Heart left ventricle (tissue), 13 donors: ENCODE results near the gene HES5.

Experiments
- POLR2A ChIP-seq, 2 donors: fragments of 450-650 bp; IDR thresholded peaks; one replicate each; pipeline ENCODE4 v1.6.1; 2017; ENCODE audit warnings: antibody characterized with exemption in 2 of 2, mild to moderate bottlenecking in 2 of 2, moderate library complexity in 2 of 2
- TF ChIP-seq, protein P1 (sequence below), 12 donors: fragments of 200-600 bp; sonication (generic) in 4 of 12; IDR thresholded peaks; one replicate each; pipeline versions ENCODE4 v1.5.0 to v1.8.0; 2018 to 2022; ENCODE audit warnings: antibody characterized with exemption in 12 of 12, mild to moderate bottlenecking in 5 of 12
- donor health status: ischemic (EF 13 %, LVEDD 7.1; RV severe dilation, severe dysfunction).
- donor health status: DM: no; HTN: yes; CAD: no.
- donor health status: DM: no; HTN: no; CAD: no.
- donor health status: ischemic (EF 25% LVEDD 6.9; RV normal size, moderate dysfunction).
- donor health status: ischemic (EF 25% LVEDD 5.7; RV mildly dilated, moderate dysfunction).
- donor health status: ischemic (EF 35%, LVEDD 5.7; RV mildly dilated, moderate dysfunction).
- donor health status: nonischemic (EF 11% LVEDD 7.7; RV severe dilation, severe dysfunction).
- donor health status: DM: yes; HTN: yes; CAD: no.
- donor health status: PGD.
- donor health status: ischemic (EF 29% LVEDD 5.4; RV normal size, mild dysfunction).
- donor health status: nonischemic (EF 23%, LVEDD 6.1; RV moderate dilation, normal function).

DNA sequence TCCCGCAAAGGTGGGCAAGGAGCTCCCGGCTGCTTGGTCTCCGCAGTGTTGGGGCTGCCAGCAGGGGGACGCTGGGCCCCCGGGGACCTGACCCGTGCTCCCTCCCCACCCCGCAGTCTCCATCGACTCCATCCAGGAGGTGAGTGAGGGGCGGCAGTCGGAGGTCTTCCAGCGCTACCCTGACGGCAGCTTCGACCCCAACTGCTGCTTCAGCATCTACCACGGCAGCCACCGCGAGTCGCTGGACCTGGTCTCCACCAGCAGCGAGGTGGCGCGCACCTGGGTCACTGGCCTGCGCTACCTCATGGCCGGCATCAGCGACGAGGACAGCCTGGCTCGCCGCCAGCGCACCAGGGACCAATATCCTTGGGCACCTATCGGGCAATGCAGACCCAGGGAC is 50.4 kb downstream of the HES5 start:
- TF ChIP-seq POLR2A (IDR thresholded peaks at IDR 0.05), result no peak
- TF ChIP-seq, protein P1, sequence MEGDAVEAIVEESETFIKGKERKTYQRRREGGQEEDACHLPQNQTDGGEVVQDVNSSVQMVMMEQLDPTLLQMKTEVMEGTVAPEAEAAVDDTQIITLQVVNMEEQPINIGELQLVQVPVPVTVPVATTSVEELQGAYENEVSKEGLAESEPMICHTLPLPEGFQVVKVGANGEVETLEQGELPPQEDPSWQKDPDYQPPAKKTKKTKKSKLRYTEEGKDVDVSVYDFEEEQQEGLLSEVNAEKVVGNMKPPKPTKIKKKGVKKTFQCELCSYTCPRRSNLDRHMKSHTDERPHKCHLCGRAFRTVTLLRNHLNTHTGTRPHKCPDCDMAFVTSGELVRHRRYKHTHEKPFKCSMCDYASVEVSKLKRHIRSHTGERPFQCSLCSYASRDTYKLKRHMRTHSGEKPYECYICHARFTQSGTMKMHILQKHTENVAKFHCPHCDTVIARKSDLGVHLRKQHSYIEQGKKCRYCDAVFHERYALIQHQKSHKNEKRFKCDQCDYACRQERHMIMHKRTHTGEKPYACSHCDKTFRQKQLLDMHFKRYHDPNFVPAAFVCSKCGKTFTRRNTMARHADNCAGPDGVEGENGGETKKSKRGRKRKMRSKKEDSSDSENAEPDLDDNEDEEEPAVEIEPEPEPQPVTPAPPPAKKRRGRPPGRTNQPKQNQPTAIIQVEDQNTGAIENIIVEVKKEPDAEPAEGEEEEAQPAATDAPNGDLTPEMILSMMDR (IDR thresholded peaks at IDR 0.05), result no peak
